CD4-positive, alpha-beta T cell treated with Interferon gamma for 1 hour (primary cell): Measurements from ENCODE around the gene AMPH.

Experiments used
- DNase-seq: peaks from one replicate; pipeline ENCODE4 v3.0.0-alpha.2; 2020

AMPH gene

DNA sequence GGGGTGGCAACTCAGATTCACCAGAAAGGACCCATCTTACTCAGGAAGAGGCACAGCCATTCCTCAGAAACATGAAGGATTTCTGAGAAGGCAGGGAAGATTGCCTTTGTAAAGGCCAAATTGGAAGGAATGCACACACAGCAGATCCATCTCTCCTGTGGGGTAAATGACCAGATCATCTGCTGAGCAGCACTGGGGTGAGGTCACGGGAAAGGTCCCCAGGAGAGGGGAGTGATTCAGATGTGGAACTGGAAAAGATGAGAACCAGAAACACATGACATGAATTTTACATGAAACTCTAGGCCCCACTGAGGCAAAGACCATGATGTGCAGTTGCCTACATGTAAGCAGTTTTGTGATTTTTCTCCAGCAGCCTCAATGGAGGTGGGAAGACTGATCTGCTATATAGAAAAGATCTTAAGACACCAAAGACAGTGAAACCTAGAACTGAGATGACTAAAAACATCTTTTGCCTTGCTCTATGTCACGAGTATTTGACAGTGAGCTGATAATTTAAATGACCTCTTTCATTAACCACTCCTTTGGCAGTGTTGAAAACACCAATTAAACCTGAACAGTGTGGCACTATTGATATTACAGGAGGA, 91.6 kb downstream of the AMPH start:
- DNase-seq = no peak

DNA sequence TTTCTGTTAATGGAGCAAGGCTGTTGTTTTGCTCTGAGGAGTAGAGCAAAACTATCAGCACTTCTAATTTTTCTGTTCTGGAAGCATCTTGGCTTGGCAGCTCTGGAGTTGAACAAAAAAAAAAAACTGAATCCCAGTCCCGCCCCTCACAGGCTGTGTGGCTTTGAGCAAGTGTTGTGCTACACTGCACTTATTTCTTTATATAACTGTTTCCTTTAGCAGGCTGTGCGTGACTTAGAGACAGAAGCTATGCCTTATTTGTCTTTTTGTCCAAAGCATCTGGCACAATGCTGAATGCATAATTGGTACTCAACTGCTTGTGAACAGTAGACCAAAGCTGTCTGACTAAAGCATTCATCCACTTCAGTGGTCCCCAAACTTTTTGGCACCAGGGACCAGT, 96.1 kb downstream of the AMPH start:
- DNase-seq = no peak

DNA sequence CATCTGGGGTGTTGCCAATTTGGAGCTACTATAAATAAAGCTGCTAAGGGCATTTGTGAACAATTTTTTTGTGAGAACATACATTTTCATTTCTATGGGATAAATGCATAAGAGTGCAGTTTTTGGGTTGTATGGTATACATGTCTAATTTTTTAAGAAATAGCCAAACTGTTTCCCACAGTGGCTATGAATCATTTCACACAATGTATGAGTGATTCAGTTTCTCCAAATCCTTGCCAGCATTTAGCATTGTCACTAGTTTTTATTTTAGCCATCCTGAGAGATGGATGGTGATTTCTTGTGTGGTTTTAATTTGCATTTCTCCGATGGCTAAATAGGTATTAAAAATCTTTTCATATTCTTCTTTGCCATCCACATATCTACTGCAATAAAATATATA, 105.3 kb downstream of the AMPH start:
- DNase-seq = no peak

DNA sequence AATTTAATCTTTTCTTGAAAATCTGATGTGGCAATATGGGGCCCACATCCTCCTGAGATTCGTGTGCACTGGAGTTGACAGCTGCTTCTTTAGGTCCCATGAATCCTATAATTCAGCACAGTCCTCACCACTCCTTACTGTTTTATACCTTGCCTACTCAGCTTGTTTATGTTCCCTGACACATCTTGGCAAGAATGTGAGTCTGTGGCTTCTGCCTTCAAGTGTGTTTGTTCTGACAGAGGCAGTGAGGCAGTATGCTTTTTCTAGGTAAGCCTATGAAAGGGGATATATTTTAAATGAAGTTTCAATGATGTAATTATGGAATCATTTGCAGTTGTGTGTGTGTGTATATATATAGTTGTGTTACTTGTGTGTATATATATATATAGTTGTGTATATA, 106.4 kb downstream of the AMPH start:
- no peak for DNase-seq

- DNase-seq = no peak
Measured at GRCh38 chr7:38520741-38521140, 110.4 kb downstream of the AMPH start.

GRCh38 chr7:38518541-38518940, 112.6 kb downstream of the AMPH start:
- no peak for DNase-seq

GRCh38 chr7:38512704-38513103, 118.5 kb downstream of the AMPH start:
- DNase-seq = no peak

GRCh38 chr7:38512291-38512690, 118.9 kb downstream of the AMPH start:
- no peak for DNase-seq

DNA sequence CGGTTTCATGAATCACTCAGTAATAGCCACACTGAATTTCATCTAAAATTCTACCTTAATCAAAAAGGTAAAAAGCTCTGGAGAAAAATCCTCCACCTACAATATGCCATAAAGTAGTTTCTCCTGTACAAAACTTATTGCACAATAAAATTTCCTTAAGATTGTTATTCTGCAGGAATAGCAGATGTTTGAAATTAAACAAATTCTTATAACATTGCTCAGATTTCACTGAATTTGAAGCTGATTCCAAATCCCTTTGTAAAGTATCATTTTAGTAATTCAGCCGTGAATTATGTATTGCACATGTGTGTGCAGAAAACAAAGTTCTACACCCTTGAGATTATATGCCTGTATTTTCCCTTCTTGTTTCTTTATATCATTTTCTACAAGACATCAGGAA, 123.8 kb downstream of the AMPH start:
- DNase-seq = no peak

DNA sequence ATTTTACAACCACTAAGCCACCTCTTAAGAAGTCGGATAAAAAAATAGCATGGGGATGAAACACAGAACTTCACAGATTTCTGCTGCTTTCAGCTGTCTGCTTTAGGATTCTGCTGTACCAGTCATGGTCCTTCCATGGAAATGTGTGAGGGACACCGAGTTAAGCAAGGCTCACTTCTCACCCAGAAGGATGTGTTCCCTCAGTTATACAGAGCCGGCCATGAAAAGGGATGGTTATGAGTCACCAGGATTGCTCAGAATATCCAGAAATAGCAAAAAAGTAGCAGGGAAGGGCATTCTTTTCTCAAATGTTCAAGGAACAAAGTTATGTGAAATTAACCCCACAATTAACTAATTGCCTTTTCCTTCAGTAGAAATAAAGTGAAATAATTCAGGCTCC, 124.4 kb downstream of the AMPH start:
- DNase-seq = no peak

- no peak for DNase-seq
Measured at GRCh38 chr7:38506004-38506403, 125.2 kb downstream of the AMPH start.

DNA sequence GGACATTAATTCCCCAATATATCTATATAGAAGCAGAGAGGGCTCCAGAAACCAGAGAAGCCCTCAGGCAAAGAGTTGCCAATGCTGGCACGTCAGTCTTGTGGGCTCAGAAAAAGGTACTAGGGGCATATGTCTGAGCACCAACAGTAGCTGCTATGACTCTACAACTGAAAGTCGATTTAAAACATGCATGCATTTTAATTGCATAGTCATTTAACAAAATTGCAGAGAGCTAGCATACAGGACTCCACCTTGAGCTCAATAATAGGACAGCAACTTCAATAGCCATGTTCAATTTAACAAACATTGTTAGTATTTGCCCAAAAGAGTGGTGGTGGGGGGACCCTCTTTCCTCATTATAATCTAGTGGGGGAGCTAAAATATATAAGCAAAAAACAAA, 126.5 kb downstream of the AMPH start:
- DNase-seq = no peak

DNA sequence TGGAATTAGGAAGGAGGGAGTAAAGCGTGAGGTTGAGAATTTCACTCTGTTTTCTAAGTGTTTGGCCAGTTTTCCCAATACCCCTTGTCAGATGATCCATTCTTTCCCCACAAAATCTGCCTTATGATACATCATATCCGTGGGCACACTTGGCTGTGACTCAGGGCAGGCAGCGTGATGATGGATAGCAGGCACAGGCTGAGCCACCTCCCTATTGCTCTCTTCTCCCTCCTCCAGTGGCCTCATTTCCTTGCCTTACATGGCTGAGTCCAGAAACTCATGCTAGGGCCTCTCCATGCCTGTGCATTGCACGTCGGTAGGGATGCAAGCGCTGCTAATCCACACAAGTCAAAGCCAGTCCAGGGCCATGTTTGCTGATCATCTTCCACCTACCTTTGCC, 128.3 kb downstream of the AMPH start:
- DNase-seq = no peak

- no peak for DNase-seq
Measured at GRCh38 chr7:38502289-38502688, 128.9 kb downstream of the AMPH start.

DNA sequence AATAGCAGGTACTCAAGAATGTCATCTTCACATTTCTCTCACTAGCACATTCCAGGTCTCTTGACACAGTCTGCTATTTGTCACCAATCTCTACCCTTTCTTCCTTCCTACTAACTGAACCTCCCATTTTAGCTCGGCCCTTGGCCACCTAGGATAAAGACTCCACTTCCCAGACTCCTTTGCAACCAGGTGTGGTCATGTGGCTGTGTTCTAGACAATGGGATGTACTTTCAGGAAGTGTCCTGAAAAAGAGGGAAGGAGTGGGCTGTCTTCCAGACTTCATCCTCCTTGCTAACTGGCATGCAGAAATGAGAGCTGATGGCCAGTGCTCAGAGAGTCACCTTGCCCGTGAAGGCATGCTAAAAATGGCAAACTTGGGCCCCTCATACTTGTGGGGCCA, 139.2 kb downstream of the AMPH start:
- no peak for DNase-seq

- no peak for DNase-seq
Measured at GRCh38 chr7:38482521-38482920, 148.7 kb downstream of the AMPH start.

DNA sequence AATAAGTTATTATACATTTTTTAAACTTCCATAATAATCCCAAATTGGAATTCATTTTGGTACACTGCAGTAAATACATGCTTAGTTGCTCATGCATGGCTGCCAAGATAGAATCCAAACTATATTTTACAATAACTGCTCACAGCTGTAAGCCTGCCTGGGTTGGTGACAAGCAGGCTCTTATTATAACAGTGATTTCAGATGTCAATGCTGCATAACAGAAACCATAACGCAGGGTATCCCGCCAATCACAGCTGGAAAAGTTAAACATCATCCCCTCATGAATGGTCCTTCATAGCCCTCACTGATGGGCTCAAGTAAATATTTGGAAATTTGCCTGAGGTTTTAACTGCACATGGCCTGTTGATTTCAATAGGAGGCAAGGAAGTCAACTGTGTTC, 149.8 kb downstream of the AMPH start:
- DNase-seq = no peak

- DNase-seq = no peak
Measured at GRCh38 chr7:38478404-38478803, 152.8 kb downstream of the AMPH start.

DNA sequence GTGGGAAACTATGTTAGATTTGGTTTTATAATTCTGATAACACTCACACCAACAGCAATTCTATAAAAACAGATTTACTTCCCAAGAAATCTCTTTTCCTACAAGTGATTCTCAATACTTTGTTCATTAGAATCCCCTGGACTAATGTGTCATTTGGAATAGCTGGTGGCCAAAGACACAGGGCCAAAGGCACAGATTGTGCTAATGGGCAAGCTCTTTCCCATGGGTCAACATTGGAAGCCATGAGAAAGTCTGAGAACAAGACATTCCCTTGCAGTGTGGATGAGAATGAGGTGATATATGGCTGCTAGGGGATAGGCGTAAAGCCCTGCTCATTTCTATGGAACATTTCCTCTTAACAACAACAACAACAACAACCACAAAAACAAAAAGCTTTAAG, 153.8 kb downstream of the AMPH start:
- DNase-seq = no peak

DNA sequence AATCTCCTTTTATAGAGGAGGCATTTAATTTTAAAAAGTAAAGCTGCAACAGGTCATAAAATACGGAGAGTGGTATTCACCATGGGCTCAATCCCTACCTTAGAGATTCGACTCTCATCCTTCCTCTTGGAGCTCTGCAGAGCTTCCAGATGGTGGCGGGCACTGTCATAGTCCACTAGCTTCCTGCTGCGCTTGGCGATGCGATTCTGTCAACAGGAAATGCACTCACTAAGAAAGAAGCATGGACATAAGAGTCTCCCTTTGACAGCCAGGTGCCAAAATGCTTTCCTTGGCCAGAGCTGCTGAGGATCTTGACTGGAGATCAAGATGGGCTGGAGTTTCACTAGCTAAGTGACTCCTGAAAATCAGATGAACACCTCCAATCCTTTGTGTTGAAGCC, 154.4 kb downstream of the AMPH start:
- DNase-seq = no peak

DNA sequence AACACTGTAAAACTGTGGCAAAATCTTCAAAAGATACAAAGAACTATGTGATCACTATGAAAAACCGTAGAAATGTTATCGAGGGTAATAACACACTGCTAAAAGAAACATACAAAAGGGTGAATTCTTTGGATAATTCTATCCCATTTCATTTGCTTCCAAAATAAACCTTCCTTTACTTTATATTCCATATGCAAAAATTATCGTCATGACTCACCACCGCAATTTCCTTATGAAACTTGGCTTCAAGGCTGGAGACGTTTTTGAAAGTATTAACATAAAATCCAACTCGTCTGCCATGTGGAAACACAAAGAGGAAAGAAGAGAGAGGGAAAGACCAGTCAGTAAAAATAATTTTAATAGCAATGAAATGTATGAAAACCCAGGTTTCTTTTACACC, 165.2 kb downstream of the AMPH start:
- DNase-seq = no peak

DNA sequence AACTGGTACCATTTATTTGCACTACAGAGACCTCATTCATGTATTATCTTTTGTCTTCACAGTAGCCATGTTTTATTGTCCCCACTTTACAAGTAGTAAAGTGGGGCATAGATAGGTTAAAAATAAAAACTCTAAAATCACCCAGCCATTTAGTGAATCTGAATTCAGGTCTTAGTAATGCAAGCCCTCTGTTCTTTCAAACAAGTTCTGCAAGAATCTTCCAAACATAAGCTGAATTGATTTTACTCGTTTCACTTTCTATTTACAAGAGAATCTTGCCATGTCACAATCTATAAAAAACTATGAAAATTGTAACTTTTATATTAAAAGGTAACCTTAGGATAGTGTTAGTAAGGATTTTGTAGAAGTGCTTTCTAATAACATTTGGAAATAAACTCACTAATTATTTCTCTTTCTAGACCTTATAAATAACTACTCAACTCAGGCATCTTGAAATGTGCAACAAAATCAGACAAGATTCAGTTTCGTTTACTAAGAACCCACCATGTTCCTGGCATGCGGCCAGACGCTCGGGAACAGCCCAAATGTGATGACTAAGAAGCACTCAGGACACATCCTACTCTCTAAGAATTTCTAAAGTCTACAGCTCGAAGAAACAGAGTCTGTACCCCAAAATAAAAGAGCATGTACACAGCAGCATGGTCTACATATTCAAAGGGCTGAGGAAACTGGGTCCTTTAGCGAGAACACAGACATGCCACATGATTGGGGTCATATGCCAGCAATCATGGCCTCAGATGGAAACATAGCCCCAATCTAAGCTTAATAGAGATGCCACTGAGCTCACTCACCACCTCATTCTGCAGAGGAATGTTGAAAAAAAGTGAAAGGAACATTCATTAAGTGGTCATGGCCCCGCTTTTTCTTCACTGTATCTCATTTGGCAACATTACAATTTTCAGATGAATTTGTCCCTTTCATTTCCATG, 167.6 kb downstream of the AMPH start:
- DNase-seq = peak; percentile 34

DNA sequence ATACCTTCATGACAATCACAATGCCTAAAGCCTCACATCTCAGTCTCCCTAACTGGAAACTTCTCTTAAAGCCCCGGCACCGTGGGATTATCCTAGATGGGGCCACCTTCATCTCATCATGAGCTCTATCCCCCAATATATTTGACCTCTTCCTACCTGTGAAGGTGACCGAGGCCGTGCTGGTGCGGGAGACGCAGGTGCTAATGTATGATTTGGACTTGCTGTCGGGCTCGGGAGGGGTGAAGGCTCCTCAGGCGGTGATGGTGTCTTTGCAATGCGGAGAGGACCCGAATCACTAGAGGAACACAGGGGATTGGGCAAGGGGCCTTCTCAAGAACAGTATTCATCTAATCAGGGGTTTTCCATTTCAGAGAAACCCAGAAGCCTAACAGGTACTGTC, 168.4 kb downstream of the AMPH start:
- no peak for DNase-seq

- DNase-seq = no peak
Measured at GRCh38 chr7:38461887-38462286, 169.3 kb downstream of the AMPH start.

GRCh38 chr7:38453826-38454225, 177.3 kb downstream of the AMPH start:
- DNase-seq = no peak
